Caco-2 (cell line): ENCODE measurements around the gene KDM2B. TPM values are rescaled to one million over a fixed set of nuclear protein-coding genes. Genes with fewer than 3 reads are reported as not detected.

ENCODE experiments used
- BruUV-seq: library from RNA; stranded (reverse); fragments of 400-500 nt; replicated peaks from 2 replicates; lab custom pipeline; 2021; lab: Mats Ljungman, UMichigan
- CTCF ChIA-PET: fragments of 300-600 bp; sonication (Branson Sonifier 250); formaldehyde crosslinking; loops from one replicate; lab custom pipeline; 2022; ENCODE audit warnings: antibody characterized with exemption; lab: Charles Lee
- POLR2A ChIA-PET: fragments of 300-600 bp; sonication (Branson Sonifier 250); formaldehyde crosslinking; loops from one replicate; lab custom pipeline; 2022; ENCODE audit warnings: antibody characterized with exemption; lab: Charles Lee
- DNase-seq, 2 experiments: peaks; one replicate each; pipeline versions ENCODE4 v3.0.0 to v3.0.0-alpha.2; 2020 to 2022
- H3K27me3 ChIP-seq: replicated peaks from 2 replicates; pipeline ENCODE4 v1.6.0; 2011; ENCODE audit warnings: low read length; ENCODE audit not compliant: control insufficient read depth, insufficient read depth
- H3K36me3 ChIP-seq: 2 replicates; pipeline ENCODE4 v1.5.1; 2011; ENCODE audit warnings: low read length; ENCODE audit not compliant: control insufficient read depth, insufficient read depth
- H3K4me1 ChIP-seq: fragments of 250-450 bp; sonication (Bioruptor Pico); 2 replicates; pipeline ENCODE4 v1.5.1; 2020; ENCODE audit warnings: mild to moderate bottlenecking
- H3K4me3 ChIP-seq: 2 replicates; pipeline ENCODE4 v1.5.1; 2011; ENCODE audit warnings: low read depth, mild to moderate bottlenecking, control low read depth, low read length
- H3K9me3 ChIP-seq: fragments of 250-450 bp; sonication (Bioruptor Pico); 2 replicates; pipeline ENCODE4 v1.5.1; 2020; ENCODE audit warnings: mild to moderate bottlenecking, moderate library complexity
- H3K27ac Mint-ChIP-seq: one replicate; pipeline ENCODE4 v1.8.0; 2022; ENCODE audit warnings: mixed read lengths; ENCODE audit not compliant: unreplicated experiment
- H3K27me3 Mint-ChIP-seq: one replicate; pipeline ENCODE4 v1.8.0; 2022; ENCODE audit warnings: mixed read lengths; ENCODE audit not compliant: insufficient read depth, unreplicated experiment
- H3K36me3 Mint-ChIP-seq: one replicate; pipeline ENCODE4 v1.8.0; 2022; ENCODE audit warnings: mild to moderate bottlenecking, mixed read lengths; ENCODE audit not compliant: insufficient read depth, unreplicated experiment
- H3K4me1 Mint-ChIP-seq: one replicate; pipeline ENCODE4 v1.8.0; 2022; ENCODE audit warnings: low read depth, mixed read lengths; ENCODE audit not compliant: unreplicated experiment
- H3K4me3 Mint-ChIP-seq: one replicate; pipeline ENCODE4 v1.8.0; 2022; ENCODE audit warnings: mild to moderate bottlenecking, moderate library complexity, mixed read lengths; ENCODE audit not compliant: unreplicated experiment
- H3K9me3 Mint-ChIP-seq: one replicate; pipeline ENCODE4 v1.8.0; 2022; ENCODE audit warnings: mixed read lengths; ENCODE audit not compliant: unreplicated experiment
- intact Hi-C: fragments of 100-400 bp; cut with micrococcal nuclease; formaldehyde crosslinking; loops from one replicate; pipeline ENCODE4 v1.10.0; 2022; ENCODE audit not compliant: unreplicated experiment
- total RNA-seq: library from RNA; stranded (reverse); gene quantifications from 2 replicates; pipeline ENCODE4 v1.2.3, GENCODE V29; 2022
- TF ChIP-seq, protein P1 (sequence below), 2 experiments: fragments of 200-600 bp in 1 of 2; IDR thresholded peaks; 1 replicate in 1 of 2; 2 replicates in 1 of 2; pipeline versions ENCODE4 v1.5.1 to v1.8.0; 2011 to 2022; ENCODE audit warnings: antibody characterized with exemption in 1 of 2, control low read depth in 1 of 2, inconsistent platforms in 1 of 2, low read depth in 1 of 2, low read length in 1 of 2, mild to moderate bottlenecking in 1 of 2, moderate library complexity in 1 of 2; ENCODE audit not compliant: insufficient read depth in 1 of 2, severe bottlenecking in 1 of 2, unreplicated experiment in 1 of 2

The KDM2B gene
- total RNA-seq, 1 experiment from 2014 or later = 48.4 TPM

- no peaks in the 10 kb centered on the region for H3K9me3 ChIP-seq
- no peak overlapping the region for H3K4me3 ChIP-seq
- no peaks in the 10 kb centered on the region for H3K36me3 ChIP-seq
- H3K27ac Mint-ChIP-seq = no peak overlapping the region
- intact Hi-C loops = no loop called here
- TF ChIP-seq, protein P1, sequence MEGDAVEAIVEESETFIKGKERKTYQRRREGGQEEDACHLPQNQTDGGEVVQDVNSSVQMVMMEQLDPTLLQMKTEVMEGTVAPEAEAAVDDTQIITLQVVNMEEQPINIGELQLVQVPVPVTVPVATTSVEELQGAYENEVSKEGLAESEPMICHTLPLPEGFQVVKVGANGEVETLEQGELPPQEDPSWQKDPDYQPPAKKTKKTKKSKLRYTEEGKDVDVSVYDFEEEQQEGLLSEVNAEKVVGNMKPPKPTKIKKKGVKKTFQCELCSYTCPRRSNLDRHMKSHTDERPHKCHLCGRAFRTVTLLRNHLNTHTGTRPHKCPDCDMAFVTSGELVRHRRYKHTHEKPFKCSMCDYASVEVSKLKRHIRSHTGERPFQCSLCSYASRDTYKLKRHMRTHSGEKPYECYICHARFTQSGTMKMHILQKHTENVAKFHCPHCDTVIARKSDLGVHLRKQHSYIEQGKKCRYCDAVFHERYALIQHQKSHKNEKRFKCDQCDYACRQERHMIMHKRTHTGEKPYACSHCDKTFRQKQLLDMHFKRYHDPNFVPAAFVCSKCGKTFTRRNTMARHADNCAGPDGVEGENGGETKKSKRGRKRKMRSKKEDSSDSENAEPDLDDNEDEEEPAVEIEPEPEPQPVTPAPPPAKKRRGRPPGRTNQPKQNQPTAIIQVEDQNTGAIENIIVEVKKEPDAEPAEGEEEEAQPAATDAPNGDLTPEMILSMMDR (IDR thresholded peaks at IDR 0.05; ENCODE audit: insufficient read depth in 1 of 2, low read depth in 1 of 2, low read length in 1 of 2, severe bottlenecking in 1 of 2, unreplicated experiment in 1 of 2) = no peak
- POLR2A ChIA-PET = no interaction called here
- H3K4me1 Mint-ChIP-seq = peaks cover 7% of the 10 kb centered on the region
- no peaks in the 10 kb centered on the region for H3K9me3 Mint-ChIP-seq
- CTCF ChIA-PET = no interaction called here
- H3K4me1 ChIP-seq = peaks cover 6% of the 10 kb centered on the region; the same call in 1 of the 2 replicates
- H3K36me3 Mint-ChIP-seq = peaks cover 10% of the 10 kb centered on the region
- BruUV-seq = no TSS peak
- H3K27me3 ChIP-seq = no peaks in the 10 kb centered on the region
- H3K4me3 Mint-ChIP-seq = no peak overlapping the region
- DNase-seq = peak; percentile 31 to 65
- H3K27me3 Mint-ChIP-seq = no peaks in the 10 kb centered on the region
Measured at GRCh38 chr12:121452340-121452984, 128.4 kb downstream of the KDM2B start.

GRCh38 chr12:121451961-121452339 lies 128.9 kb downstream of the KDM2B start:
- peaks cover 9% of the 10 kb centered on the region for H3K36me3 Mint-ChIP-seq
- ChIA-PET CTCF (no interaction called here), POLR2A (no interaction called here)
- H3K4me1 ChIP-seq = peaks cover 6% of the 10 kb centered on the region; the same call in 1 of the 2 replicates
- no peak for DNase-seq
- H3K36me3 ChIP-seq = no peaks in the 10 kb centered on the region
- no peaks in the 10 kb centered on the region for H3K27me3 Mint-ChIP-seq
- H3K4me3 ChIP-seq = no peak overlapping the region
- H3K9me3 ChIP-seq = no peaks in the 10 kb centered on the region
- no peaks in the 10 kb centered on the region for H3K9me3 Mint-ChIP-seq
- peaks cover 7% of the 10 kb centered on the region for H3K4me1 Mint-ChIP-seq
- H3K27ac Mint-ChIP-seq = no peak overlapping the region
- intact Hi-C loops = no loop called here
- TF ChIP-seq, protein P1 (IDR thresholded peaks at IDR 0.05; ENCODE audit: insufficient read depth in 1 of 2, low read depth in 1 of 2, low read length in 1 of 2, severe bottlenecking in 1 of 2, unreplicated experiment in 1 of 2) = no peak
- H3K4me3 Mint-ChIP-seq = no peak overlapping the region
- BruUV-seq = no TSS peak
- no peaks in the 10 kb centered on the region for H3K27me3 ChIP-seq

DNA sequence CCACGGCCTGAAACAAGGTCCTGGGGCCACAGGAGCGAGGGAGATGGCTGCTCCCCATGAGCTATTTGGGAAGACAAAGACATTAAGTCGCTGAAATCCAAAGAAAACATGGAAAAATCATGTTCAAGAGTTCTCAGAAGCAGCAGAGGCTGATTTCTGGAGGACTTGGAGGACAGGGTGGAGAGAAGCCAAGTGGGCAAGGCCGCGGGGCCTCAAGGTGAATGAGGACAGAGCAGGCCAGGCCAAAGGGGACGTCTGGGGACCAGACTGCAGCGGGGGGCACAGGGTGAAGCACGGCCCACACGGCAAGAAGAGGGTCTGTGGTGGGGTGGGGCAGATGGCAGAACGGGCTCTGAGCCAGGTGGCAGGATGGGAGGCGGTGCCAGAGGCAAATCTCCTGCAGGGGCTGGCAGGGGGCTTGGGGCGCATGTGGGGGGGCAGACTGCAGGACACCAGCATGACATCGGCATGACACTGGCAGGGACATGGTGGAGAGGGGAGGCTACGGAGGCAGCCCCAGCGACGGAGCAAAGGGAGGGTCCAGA lies 132.0 kb downstream of the KDM2B start:
- no peaks in the 10 kb centered on the region for H3K9me3 Mint-ChIP-seq
- intact Hi-C loops = no loop called here
- Histone ChIP-seq H3K9me3 (no peaks in the 10 kb centered on the region), H3K27me3 (no peaks in the 10 kb centered on the region), H3K36me3 (no peaks in the 10 kb centered on the region), H3K4me1 (peaks cover 6% of the 10 kb centered on the region; the same call in 1 of the 2 replicates), H3K4me3 (no peak overlapping the region)
- BruUV-seq = no TSS peak
- CTCF ChIA-PET = interaction anchor here (0.6 kb wide), 1 partner anchor 233 kb away, joined by 5 read pairs; no protein-coding TSS in a partner anchor
- POLR2A ChIA-PET = interaction anchor here (0.6 to 1.0 kb wide), 2 partner anchors 48 to 348 kb away, joined by 5 to 6 read pairs; no protein-coding TSS in a partner anchor
- H3K4me1 Mint-ChIP-seq = peaks cover 7% of the 10 kb centered on the region
- no peaks in the 10 kb centered on the region for H3K27me3 Mint-ChIP-seq
- no peak overlapping the region for H3K27ac Mint-ChIP-seq
- no peak for DNase-seq
- TF ChIP-seq, protein P1 (IDR thresholded peaks at IDR 0.05; ENCODE audit: insufficient read depth in 1 of 2, low read depth in 1 of 2, low read length in 1 of 2, severe bottlenecking in 1 of 2, unreplicated experiment in 1 of 2) = no peak
- no peak overlapping the region for H3K4me3 Mint-ChIP-seq
- H3K36me3 Mint-ChIP-seq = peaks cover 13% of the 10 kb centered on the region
